Activated gamma-delta T cell treated with anti-CD3 and anti-CD28 coated beads, Interleukin-2, amount 50 U/mL, for 16 hours (primary cell): ENCODE results near the gene CLEC16A.
A peak's percentile ranks its signal among the peaks of the same experiment; 100 is the strongest.

Experiments
- DNase-seq: peaks from one replicate; pipeline ENCODE4 v3.0.0-alpha.2; 2020; ENCODE audit warnings: low read depth

The CLEC16A gene

DNA sequence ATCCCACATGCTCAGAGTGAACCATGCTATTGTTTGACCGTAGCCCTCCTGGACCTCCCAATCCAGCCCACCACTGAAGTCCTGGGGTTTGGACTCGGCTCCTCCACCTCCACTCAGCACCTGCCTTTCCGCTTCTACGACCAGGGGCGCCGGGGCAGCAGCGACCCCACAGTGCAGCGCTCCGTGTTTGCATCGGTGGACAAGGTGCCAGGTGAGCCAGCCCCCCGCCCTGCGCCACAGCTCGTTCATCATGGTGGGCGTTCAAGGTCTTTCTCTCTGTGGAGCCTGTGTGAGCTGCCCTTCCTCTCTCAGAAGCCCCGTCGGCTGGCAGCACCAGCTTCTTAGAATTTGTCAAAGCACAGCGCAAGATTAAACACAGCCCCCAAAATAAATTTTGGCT is 181.6 kb downstream of the CLEC16A start:
- no peak for DNase-seq

DNA sequence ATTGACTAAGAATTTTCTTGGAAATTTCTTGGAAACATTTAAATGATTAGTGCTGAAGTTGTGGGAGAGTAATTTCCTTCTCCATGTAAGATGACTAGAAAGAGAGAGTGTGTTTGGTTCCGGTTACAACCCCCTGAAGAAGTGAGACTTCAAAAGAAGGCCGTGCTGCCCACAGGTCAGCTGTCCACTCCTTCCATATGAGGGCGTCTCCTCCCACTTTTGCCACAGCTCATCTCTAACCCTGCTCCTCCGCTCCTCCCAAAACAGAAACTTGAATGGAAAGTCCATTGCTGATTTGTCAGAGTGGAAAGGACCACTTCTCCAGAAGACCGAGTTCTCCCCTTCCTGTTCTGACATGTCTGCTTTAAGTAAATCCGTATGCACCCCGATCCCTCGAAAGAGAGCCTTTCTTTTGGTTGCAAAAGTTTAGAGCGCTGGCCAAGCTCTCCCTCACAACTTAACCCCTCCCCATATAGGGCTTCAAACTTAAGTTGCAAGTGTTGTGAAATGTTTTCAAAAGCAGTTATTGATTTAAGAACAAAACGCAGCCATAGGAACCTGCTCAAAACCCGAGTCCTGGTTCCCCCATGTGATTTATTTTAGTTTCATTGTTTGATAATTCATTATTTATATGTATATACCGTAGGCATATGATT is 182.2 kb downstream of the CLEC16A start:
- DNase-seq = no peak

DNA sequence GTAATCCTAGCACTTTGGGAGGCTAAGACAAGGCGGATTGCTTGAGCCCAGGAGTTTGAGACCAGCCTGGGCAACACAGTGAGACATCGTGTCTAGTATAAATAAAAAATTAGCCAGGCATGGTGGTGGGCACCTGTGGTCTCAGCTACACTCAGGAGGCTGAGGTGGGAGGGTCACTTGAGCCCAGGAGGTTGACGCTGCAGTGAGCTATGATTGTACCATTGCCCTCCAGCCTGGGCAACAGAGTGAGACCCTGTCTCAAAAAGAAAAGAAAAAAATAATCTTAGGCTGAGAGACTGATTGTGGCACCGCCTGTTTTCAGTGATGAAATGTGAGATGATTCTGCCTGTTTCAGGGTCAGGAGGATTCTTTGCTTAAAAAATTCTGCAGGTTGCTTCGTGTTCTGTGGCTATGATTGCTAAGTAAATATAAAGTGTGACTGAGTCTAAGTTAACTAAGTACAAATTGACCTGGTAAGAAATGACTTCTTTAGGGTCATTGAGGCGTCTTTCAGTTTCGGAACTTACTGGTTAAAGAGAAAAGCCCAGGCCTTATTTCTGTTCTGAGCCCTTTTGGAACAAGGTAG is 183.3 kb downstream of the CLEC16A start:
- DNase-seq = no peak

DNA sequence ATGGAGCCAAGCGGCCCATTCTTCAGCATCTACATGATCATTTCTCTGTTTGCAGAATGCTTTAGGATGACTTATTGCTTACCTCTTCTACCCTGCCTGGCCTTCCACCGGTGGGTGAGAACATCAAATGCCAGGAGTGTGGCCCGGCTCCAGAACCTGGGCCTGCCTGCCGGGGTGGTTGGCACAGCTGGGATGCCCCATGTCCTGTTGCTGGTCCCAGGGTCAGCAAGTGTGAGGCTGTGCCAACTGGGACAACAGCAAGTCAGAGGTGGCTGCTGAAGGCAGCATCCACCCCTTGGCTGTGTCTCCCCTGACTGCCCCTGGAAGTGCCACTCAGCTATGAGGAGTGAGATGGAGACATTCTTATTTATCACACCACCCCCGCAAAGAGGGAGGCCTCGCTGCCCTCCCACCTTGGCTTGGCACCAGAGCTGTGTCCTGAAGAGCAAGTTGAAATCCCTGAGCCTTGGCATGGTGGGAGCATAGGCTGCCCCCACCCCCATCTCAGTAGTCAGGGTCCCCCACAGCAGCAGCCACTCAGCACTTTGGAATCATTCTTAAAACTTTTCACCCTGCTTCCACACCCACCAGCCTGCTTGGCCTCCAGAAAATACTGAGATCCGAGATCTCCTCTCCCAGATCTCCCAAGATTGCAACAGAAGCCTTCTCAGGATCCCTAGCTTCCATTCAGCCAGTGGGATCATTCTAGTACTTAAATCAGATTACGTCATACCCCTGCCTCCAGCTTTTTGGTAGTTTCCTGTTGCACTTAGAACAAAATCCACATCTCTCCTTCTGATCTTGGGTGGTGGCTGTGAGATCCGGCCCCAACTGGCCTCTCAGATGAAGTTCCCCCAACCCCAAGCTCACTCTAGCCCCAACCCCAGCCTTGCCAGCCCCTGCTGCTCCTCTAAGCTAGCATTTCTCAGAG is 184.1 kb downstream of the CLEC16A start:
- no peak for DNase-seq

DNA sequence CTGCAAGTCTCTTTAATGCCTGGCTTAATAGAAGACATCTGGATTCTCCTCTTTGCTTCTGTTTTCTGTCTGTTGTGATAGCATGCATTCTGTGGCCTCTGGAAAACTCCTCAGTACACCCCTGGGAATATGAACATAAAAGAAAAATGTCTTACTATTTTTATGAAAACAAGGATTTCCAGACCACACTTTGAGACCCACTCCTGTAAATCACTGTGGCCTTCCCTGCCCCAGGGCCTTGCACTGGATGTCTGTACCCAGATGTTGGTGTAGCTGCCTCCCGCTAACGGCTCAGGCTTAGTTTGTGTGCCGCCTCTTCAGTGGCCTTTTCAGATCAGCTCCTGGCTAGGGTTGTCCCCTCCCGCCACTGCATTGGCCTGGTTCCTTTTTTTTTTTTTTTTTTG is 185.0 kb downstream of the CLEC16A start:
- no peak for DNase-seq

DNA sequence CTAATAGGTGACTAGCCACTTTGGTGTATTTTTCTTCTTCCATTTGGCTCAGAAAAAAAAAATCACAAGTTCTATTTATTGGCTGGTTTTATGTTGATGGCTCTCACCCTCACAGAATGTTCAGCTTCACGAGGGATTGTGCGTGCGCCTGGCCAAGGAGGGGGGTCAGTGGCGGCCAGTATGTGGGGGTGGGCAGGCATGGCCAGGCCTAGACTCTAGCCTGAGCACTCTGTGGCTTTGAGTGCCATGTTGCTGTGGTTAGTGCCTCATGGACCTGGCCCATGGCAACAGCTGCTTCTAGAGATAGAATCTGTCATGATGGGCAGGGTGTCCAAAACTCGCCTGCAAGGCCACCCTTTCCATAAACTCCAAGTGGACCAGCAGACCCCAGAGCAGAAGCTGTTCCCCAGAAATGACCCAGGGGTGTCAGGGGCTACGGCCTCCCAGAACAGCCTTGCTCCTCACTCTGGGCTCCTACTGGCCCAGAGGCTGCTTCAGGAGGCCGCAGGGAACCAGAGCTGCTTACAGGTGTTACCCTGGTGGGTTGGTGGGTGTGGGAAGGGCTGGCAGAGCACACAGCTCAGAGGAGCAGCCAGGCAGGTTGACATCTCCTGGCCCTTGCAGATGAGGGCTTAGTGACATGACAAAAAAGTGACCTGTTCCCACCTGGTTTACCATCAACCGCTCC is 186.8 kb downstream of the CLEC16A start:
- no peak for DNase-seq

DNA sequence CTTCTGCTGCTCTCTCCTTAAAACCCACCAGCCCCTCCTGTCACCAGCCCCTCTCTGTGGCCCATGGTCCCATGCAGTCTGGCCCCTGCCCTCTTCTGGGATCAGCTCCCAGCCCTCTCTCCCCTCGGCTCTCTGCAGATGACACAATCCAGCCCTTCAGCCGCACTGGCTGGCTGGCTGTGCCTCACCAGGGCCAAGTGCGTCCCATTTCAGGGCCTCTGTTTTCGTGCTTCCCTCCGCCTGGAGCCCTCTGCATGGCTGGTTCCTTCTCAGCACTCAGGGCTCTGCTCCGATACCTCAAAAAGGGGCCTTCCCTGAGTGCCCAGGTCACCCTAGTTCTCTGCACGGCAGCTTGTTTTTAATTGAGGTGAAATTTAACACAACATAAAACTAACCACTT is 187.3 kb downstream of the CLEC16A start:
- no peak for DNase-seq

DNA sequence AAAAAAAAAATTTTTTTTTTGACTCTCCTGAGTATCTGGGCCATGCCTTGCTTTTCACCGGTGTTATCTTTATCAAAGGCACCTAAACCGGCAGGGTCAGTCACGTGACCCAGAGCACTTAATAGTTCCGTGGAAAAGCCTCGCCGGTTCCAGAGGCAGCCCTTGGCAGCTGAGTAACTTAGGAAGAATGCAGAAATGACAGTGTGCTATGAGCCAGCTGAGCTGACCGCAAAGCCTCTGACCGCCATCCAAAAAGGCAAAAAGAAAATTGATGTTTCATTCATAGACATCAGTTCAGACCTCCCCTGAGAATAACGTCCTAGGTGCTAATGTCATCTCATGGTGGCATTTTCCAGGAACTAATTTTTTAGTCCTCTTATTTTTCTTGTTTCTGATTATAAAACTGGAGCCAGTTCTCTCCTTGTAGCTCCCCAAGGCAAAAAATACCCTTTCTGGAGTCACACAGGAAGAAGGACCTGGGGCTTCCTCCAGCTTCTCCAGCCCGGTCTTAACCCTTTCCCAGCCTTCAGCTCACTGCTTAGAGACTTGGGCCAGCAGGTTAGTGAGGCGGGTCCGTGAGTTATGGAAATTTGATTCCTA is 189.1 kb downstream of the CLEC16A start:
- no peak for DNase-seq

DNA sequence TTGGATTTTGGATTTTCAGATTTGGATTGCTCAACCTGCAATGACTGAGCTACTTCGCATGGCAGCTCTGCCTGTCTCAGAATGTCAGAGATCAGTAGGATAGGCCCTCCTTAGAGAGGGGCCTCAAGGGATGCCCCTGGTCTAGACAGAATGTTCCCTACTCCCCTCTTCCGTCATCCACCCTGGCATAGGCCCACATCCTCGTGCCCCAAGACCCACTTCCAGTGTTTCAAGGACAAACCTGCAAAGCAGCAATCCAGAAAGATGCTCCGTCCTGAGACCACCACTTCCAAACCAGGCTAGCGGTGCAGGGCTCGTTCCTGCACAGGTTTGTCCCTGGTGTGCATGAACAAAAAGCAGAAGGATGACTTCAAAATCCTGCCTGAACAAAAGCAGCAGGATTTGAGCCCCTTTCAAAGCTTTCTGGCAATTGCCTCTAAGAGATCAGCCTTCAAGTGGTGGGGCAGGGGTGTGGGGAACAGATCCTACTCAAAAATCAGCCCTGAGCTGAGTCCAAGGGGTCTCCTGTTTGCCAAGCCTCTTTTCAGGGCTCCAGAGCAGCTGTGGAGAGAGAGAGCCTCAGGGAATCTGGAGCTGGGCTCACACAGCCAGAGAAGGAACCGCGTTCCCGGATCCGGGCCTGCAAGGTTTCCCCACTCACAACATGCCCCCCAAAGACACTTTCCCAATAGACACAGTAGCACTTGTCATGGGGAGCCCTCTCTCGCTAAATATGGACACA is 190.5 kb downstream of the CLEC16A start:
- no peak for DNase-seq

DNA sequence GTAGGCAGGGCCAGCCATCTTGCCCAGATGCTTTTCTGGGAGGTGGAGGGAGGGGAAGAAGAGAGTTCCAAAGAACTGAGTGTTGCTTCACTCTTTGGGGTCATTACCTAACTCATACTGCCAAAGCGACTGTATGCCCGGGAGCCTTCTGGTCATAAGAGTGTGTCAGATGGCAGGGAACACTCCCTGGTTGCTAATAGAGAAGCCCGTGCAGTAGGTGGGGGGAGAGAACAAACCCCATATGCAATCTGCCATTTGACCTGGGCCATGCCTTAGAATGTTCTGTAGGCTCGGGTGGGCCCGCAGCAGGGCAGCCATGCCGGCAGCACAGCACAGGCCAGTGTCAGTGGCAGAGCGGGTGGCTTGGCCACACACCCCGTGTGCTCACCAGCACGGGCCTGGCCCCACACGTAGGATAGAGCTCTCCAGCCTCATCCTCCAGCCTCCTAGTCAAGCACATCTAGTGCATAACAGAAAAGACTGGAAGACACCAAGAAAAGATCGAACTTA is 191.2 kb downstream of the CLEC16A start:
- no peak for DNase-seq

DNA sequence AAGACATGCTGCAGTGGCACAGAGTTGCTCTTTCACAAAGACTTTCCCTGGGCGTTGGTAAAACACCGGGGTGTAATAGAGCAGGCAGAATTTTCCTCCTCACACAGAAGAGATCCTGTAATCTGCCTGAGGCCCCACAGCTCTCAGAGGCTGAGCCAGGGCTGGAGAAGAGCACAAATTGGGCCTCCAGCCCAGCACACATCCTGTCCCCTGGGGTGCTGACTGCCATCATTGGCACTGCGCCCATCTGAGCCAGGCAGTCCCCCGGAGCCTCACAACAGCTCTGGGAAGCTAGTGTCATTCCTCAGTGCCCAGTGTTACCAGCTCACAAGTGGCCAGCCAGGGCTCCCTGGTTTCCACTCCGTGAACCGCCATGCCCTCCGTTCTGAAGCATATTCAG is 192.2 kb downstream of the CLEC16A start:
- no peak for DNase-seq

DNA sequence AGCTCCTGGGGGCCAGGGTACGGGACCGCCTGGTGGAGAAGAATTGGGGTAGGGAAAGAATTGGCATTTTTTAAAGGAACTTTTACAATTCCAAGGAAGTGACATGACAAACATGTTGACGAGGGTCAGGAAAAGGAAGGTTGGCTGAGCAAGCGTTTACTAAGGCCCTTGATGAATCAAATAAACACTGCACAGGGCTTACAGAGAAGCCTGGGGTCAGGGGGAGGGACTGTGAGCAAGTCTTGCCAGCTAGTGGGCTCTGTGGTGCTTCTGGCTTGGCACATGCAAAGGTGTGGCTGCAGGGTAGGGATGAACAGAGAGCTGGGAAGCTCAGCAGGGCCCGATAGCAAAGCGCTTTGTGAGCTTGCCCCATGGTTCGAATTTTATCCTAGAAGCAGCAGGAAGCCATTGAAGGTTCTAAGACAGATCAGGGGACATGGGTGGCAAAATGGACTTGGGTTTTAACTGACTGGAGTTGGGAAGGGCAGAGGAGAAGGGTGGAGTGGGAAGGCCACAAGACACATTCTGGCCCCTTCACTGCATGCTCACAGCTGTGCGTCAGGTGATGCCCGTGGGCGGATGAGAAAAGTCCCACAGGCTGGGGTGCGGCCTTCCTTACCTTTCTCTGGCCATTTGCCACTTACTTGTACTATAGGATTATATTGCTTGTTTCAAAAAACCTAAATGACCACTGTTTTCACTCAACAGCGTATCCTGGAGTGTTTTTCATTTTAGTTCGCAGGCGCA is 193.8 kb downstream of the CLEC16A start:
- DNase-seq = no peak

DNA sequence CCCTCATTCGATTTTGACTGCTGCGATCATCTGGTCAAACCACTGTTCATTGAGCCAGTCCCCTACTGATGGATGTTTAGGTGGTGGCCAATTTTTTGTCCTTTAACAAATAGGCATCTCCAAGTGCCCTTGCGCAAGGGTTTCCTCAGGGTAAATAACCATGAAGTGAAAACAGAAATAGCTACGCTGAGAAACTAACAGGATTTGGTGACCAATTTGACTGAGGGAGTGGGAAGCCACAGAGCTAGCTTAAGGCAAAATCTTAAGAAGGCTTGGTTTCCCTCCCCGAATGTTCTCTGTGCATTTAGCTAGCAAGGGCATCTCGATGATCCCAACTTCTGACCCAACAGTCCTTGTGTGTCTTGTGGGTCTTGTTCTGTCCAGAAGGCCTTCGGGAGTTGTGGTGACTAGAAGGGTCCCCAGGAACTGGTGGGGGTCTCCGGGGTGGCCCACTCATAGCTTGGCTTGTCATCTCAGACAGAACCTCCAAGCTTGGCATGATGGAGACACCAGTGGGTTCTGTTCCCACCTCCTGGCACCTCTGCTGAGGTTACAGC is 194.5 kb downstream of the CLEC16A start:
- DNase-seq = no peak

DNA sequence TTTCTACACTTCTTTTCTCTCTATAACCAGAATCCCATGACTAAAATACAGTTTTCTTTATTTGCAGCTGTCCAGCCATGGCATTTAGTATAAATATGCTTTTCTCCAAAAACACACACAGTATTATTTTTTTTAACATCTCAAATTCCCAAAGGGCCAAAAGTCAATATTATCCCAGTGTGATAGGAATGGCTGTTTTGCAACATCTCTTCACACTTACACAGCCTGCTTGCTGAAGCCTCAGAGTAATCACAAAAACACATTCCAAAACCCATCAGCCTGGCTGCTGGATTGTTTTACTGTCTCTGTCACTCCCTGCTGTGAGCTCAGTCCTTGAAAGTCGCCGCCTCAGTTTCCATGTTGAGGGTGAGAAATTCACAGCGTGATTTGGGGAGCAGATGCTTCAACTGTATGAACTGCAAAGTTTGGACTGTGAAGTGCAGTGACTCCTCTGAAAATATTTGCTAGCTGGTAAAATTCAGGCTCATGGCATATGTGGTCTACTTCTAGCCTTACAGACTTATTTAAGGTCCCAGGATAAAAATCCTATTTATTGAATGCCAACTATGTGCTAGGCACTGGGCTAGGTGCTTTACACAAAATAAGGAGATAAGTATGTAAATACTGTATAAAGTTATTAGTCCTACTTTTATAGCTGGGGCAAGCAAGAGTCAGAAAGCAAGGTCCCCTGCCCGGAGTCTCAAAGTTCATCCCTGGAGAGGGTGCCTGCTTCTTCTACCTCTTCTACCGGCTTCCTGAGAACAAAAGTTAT is 195.1 kb downstream of the CLEC16A start:
- DNase-seq = no peak

DNA sequence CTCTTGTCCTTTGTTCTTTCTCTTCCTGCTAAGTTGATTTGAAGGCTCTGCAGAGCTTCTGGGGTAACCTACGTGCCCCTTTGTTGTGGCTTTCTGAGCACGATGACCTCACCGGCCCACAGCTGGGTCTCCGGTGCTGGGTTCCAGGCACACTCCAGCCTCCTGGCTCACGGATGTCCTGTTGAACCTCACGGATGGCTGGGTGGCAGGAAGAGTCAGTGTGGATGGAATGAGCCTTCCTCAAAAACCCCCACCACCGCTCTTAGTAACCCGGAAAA is 195.7 kb downstream of the CLEC16A start:
- DNase-seq = peak; percentile 17

DNA sequence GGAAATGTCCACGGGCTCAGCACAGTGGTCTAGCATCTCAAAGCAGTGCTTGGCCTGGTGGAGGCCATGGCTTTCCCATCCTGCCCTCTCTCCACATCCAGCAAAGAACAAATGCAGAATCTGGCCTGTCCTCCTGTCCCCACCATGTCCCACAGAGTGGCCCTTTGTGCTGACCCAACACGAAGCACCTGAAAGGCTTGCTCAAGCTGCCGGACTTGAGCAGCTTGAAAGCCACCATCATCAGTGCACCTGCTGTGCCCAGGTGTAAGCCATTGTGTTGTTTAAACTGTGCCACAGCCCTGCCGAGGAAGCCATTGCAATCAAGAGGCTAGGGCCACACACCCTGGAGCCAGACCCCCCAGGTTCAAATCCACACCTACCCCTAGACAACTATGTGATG is 196.1 kb downstream of the CLEC16A start:
- no peak for DNase-seq

DNA sequence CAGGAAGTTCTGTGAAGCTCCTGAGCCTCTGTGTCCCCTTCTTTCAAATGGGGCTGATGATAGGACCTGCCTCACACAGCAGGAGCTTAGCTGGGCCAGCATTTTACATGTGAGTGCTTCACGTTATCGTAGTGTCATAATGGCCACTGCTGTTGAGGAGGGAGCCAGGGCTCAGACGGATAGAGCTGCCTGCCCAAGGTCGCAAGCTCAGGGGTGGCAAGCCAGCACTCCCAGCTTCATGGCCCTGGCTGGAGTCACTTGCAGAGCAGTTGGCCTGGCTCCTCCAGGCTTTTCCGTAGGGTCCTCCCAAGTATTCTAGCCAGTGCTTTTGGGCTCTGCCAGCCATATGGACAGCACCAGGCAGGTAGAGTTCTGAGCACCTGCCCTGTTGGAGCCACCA is 196.5 kb downstream of the CLEC16A start:
- no peak for DNase-seq

DNA sequence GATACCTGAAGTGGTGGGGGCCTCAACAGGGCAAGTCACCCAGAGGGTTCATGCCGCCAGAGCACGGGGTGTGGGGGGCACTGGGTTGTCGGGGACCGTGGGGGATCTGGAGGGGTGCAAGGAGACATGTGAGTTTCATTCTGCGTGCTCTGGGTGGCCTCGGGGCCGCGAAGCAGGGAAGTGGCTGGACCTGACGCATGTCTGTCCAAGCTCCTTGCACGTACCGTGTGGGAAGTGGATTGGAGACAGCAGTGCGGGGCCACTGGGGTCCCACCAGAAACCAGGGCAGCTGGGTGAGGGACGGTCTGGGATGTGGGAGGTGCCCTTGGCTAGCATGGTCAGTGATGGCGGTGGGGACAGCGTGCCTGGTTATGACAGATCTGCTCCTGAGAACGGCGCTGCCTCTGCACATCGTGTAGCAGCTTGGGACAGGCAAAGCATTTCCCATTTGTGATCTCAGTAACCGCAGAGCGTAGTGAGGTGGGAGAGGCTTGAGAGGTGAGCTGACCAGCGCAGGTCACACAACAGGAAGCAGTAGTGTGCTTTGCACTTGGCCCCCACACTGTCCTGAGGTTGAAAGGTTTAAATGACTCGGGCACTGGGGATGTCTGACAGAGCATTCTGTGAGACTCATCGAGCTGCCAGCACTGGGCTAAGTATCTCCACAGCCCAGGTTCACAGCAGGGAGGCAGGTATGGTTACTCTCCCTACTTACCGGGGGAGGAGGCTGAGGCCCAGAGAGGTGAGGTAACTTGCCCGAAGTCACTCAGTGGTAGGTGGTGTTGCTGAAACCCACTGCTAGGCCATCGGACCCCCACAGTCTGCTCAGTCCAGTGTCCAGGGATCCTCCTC is 197.3 kb downstream of the CLEC16A start:
- DNase-seq = no peak

DNA sequence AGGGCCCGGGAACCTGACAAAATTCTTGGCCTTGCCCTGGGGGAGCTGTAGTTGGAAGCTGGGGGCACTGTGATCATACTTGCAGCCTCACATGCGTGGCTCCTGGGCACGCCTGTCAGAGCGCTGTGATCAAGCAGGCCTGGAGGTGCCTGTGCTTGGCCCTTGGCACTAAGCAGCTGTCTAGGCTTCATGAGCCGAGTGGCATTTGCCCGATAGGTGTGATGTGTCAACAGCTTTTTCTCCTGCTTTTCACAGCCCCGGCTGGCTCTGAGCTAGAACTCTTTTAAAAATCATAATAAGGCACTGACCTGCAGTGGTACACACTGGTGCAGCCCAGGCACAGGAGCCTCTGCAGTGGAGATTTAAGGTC is 197.9 kb downstream of the CLEC16A start:
- no peak for DNase-seq
